AG08395 (cell line): ENCODE results near the gene TTC16.
A peak's percentile ranks its signal among the peaks of the same experiment; 100 is the strongest.

Source experiments
- DNase-seq: peaks from one replicate; pipeline ENCODE4 v3.0.0; 2012; ENCODE audit warnings: mixed read lengths, low spot score

TTC16 gene, protein sequence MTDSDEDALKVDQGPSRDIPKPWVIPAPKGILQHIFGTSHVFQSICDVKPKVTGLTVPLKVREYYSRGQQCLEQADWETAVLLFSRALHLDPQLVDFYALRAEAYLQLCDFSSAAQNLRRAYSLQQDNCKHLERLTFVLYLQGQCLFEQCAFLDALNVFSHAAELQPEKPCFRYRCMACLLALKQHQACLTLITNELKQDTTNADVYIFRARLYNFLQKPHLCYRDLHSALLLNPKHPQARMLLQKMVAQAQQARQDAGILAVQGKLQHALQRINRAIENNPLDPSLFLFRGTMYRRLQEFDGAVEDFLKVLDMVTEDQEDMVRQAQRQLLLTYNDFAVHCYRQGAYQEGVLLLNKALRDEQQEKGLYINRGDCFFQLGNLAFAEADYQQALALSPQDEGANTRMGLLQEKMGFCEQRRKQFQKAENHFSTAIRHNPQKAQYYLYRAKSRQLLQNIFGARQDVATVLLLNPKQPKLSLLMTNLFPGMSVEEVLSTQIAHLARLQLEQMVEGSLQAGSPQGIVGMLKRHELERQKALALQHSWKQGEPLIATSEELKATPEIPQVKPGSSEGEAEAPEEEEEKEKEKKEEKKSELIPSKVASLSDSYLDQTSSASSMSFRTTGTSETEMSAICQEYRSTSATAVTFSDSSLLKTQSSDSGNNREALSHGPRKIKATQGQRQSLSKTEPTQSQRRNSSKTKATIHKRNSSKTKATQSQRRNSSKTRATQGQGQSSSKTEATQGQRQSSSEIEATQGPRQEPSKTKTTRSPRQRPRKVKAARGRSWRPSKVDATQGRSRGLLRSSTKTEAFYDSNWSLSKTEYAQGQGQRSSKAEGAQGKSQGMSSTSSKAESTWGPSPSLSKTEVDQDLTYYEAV

DNA sequence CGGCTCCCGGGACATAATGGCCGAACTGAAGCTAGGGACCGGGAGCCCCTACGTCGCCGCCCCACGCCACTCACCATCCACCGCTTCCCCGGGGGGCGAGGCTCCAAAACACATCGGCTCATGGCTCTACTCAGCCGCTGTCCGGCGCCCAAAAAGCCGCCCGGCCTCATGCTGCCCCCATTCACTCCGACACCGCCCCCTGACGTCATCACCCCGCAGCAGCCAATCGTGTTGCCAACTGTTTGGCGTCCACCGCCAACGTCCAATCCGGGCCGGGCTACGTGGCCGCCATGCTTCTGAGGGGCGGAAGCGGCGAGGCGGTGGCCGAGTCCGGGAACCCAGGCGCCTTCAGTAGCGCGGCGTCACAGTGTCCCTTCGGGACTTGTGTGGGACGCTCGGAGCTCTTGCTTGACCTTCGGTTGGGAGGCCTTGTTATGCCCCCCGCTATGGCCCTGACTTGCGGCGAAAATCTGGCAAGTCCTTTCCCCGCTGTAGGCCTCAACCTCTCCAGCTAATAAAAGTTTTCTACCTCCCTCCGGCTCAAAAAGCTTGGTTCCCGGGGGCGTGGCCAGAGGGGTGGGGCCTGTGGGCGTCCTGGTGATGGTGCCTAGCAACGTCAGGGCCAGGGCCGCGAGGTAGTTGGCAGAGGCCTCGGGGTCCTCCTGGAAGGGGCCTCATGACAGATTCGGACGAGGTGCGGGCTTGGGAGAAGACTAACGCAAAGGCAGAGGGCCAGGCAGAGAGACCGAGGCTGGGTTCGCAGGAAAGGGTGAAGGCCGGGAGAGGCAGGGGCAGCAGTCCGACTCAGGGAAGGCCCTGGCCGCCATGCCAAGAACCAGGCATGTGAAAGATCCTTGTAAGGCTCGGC is at the start of gene TTC16, which contains the start of gene PTRH1:
Gene TTC16 (plus strand): TSS at position 610 of the 868 bp plus-strand sequence. CDS start 67 bp downstream, at position 677.
Gene PTRH1 (minus strand): TSS at position 194 of the 868 bp plus-strand sequence. CDS start 24 bp downstream, at position 170.
- DNase-seq: peak; percentile 99

DNA sequence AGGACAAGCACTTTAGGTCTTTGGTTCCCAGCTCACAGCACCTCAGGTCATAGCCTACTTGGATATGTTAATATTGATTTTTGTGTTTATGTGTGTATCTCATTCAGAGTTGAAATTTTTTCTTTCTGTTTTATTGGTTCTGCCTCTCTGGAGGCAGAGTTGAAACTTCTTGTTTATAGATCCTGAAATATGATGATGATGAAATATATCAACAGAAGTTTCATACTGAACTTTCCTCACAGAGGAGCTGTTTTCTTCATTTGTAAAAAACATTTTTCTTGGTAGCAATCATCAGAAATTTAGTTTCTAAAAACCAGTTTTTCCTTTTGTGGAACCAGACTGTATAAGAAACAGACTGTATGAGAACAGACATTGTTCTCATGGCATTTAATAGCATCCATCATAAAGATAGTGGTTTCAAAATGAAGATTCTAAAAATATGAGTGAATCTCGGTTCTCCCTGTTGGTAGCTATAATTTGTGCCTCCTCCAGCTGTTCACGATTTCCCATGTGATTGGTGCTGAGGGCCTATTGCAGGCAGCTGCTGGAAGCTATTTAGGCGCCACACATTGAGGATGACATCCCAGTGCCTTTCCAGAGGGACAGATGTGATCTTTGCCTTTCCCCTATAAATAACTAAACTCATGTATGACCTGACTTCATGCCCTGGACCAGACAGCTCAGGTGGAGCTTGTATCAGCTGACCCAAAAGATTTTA is 48.6 kb upstream of the TTC16 start:
- no peak for DNase-seq

DNA sequence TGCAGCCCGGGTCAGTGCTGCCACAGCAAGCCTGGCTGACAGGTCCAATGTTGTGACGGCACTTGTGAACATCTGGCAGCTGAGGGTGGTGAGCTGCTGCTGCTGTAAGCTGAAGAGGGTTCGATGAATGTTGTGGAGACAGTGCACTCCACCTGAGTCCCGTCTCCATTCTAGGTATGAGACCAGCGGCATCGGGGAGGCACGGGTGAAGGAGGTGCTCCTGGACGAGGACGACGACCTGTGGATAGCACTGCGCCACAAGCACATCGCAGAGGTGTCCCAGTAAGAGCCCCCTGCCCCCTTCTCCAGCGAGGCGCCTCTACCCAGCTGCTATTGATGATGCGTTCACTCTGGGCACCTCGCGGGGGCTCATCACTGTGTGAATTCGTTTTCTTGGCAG is 48.0 kb upstream of the TTC16 start:
- DNase-seq: no peak

DNA sequence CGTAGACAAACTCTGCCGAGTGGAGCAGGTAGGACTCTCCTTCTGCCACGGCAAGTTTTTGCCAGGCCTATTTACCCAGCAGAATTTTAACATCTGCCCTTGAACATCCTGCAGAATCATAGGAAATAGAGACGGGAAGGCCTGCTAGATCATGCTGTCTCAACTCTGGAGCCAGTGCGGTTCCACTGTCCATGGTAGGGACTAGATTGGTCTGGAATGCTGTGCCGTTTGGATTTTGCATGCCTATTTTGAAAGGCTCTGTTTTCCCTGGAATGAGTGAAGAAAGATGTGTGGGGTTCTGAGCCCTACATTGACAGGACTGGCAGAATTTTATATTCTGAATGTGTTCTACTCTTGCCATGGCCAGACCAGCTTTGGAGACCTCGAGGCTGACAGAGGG is 42.6 kb upstream of the TTC16 start:
- DNase-seq: no peak

DNA sequence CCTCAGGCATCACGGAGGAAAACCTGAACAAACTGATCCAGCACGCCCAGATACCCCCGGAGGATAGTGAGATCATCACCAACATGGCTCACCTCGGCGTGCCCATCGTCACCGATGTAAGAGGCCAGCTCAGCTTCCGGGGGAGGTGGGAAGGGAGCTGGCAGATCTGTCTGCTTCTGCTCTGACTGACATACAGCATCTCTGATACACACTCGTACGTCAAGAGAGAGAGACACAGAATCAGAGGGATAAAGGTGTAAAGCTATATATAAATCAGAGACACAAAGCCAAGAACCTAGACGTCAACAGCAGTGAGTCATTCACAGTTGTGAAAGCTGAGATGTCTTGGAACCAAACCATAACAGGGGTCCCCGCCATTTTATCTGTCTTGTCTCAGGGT is 39.2 kb upstream of the TTC16 start:
- no peak for DNase-seq

DNA sequence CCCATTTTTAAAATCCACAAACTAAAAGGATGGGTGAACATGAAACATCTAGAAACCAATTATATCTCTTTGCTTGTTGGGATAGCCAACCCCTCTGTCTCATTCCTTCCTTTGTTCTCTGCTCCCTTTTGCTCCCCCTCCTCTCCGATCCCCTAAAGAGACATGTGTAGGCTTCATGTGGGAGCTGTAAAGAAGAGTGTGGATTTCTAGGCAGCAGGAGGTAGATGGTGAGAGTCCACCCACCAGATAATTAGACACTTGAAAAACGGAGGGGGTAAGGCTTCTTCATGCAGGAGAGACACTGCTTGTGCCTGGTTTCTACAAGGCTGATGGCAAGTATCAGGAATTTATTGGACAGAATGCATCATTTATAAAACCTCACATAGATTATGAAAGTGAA is 36.4 kb upstream of the TTC16 start:
- no peak for DNase-seq

DNA sequence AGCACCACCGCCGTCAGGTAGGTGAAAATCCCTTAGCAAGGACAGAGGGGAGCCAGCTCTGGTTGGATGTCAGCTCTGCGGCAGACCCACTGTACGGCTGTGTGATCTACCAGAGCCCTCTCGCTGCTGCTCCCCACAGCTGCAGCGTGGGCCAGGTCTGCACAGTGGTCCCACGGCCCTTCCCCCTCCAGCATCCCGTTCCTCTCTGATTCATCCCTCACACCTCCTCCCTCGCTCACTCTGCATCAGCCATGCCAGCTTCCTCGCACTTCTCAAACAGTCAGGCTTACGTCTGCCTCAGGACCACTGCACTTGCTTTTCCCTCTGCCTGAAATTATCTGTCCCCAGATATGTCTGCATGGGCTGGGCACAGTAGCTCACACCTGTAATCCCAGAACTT is 35.7 kb upstream of the TTC16 start:
- DNase-seq: no peak

DNA sequence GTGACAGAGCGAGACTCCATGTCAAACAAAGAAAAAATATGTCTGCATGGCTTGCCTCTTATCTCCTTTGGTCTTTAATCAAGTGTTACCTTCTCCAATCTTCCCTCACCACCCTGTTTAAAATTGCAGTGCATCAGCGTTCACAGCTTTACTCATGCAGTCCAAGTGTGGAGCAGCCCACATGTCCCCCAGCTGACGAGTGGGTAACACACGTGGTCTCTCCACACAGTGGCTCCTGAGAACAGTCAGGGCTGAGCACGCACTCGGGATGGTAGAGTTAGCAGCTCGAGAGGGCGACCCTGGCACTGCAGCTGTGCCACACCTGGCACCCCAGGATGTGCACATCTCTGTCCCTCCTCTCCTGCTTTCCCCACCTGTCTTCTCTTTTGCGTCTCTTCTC is 35.0 kb upstream of the TTC16 start:
- no peak for DNase-seq

DNA sequence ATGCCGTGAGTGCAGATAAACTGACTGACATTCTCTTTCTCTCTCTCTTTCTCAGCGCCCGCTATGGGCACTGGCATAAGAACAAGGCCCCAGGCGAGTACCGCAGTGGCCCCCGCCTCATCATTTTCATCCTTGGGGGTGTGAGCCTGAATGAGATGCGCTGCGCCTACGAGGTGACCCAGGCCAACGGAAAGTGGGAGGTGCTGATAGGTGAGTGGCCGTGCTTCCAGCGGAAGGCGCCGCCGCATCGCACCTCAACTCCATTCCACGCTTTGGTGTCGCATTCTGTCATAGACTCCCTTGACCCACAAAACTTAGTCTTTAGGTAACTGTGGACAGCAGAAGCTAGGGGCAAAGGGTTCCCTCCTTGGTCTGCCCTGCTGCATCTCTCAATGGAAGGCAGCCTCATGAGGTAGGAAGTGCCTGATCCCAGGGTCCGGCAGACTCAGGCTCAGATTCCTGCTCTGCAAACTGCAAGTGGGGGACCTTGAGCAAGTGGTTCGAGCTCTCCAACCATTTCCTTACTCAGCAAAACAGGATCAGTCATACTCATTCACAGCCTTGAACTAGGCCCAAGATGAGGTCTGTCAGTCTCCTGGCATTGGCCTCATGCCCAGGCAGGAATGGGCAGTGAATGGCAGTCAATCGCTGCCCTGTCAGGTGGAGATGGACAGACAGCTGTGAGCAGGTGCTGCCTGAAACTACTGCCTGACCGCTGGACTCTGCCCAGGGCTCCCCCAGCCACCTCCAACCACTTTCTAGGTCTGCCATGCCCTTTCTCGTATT is 33.3 kb upstream of the TTC16 start:
- DNase-seq: no peak

DNA sequence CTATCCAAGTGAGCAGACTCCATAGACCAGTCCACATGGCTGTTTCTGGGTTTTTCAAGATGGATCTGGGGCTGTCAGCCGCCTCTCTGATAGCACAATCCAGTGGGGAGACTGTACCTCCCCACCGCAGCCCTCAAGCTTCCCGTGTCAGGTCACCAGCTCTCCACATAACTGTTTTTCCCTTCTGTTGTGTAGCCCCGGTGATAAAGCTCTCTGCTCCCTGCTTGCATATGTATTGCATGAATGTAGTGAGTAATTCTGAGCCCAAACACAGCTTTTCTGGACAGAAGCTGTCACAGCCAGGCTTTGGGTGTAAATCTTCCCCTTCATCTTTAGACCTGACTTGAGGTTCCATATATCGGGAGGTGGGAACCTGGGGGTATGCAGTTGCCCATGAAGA is 32.2 kb upstream of the TTC16 start:
- peak; percentile 74 for DNase-seq

DNA sequence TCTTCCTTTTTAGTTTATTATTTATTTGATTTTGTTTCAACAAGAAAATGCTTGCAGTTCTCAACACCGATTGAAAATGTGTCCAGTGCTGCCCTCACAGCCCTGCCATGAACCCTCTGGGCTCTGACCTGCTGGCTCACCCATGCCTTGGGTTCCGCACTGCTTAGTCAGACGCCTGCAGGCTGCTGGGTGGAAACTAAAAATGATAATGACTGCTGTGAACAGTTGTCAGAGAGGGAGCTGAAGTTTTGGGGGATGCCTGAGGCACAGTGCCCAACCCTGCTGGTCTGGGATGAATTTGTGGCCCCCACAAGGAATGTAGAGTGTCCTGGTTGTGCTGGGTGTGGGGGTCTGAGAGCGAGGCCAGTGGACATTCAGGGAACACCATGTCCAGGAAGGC is 31.3 kb upstream of the TTC16 start:
- peak; percentile 82 for DNase-seq

DNA sequence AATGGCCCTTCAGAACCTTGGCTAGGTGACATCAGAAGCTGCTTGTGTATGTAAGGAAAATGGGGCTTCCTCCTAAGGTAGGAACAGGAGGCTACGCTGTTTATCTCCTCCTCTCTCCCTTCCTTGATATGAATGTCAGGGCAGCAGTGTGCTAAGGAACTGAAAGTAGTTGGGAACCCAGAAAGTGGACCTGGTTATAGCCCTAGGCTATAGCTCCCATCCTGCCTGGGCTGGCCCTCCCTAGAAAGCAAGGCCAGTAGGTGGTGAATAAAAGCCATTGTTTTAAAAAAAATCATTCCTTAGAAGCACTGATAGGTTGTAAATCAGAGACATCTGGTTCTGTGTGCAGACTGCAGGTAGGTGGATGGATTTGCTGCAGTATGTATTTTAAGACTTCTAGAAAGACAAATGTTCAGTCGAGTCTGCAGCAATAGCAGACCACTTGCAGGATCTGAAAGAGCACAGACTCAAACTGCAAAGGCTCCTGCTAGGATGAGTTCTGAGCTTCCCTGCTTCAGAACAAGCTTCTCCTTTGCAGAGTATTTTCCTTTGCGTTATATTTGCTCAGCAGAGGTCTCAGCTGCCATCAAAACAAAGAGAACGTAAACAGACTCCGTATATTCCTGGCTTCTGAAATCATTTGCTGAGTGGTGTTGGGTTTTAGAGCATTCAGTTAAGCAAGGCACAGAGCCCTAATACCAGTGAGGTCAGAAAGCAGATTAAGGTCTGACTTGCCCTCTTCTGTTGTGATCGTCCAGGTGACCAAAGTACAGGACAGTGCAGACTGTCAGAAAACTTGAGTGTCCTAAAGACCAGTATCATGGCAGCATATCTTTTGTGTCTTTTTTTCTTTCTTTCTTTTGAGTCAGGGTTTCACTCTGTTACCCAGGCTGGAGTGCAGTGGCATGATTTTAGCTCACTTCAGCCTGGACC is 29.2 kb upstream of the TTC16 start:
- no peak for DNase-seq

DNA sequence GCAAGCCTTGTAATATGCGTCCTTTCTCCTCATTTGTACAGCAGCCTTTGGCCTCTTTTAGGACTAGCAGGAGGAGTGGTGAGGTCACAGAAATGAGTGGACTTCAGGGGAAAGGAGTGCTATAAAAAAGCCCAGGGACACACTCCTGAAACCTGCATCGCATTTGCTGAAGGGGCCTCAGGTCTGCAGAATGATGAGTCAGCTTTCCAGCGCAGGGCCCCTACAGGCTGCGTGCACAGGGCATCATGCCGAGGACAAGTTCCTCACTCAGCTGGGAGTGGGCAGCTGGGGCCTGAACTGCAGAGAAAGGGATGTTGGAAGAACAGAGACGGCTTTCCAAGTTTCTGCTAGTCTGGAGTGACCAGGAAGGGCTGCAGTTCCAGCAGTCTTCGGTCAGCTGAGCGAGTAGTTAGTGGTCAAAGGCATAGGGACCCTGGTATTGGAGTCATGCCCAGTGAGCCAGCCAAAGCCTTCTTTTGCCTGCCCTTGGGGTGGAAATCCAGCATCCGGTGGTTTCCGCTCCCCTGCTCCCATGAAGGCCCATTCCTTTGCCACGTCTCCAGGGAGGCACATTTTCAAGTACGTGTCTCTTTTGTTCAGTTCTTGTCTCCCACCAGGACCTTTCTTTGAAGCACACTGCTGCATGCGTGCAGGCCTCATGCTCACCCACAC is 26.4 kb upstream of the TTC16 start:
- no peak for DNase-seq

DNA sequence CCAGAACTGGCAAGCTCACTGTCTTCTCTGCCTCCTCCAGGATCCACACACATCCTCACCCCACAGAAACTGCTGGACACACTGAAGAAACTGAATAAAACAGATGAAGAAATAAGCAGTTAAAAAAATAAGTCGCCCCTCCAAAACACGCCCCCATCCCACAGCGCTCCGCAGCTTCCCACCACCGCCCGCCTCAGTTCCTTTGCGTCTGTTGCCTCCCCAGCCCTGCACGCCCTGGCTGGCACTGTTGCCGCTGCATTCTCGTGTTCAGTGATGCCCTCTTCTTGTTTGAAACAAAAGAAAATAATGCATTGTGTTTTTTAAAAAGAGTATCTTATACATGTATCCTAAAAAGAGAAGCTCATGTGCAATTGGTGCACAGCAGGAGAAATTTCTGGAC is 25.1 kb upstream of the TTC16 start:
- no peak for DNase-seq

DNA sequence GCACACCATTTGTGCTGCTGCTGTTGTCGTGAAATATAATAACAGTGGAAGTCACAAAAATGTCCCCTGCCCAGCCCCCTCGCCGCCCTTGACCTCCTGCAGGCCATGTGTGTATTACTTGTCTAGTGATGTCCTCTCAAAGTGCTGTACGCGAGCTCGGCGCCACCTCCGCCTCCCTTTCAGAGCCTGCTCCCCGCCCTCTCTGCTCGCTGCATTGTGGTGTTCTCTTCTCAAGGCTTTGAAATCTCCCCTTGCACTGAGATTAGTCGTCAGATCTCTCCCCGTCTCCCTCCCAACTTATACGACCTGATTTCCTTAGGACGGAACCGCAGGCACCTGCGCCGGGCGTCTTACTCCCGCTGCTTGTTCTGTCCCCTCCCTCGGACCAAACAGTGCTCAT is 23.8 kb upstream of the TTC16 start:
- no peak for DNase-seq

DNA sequence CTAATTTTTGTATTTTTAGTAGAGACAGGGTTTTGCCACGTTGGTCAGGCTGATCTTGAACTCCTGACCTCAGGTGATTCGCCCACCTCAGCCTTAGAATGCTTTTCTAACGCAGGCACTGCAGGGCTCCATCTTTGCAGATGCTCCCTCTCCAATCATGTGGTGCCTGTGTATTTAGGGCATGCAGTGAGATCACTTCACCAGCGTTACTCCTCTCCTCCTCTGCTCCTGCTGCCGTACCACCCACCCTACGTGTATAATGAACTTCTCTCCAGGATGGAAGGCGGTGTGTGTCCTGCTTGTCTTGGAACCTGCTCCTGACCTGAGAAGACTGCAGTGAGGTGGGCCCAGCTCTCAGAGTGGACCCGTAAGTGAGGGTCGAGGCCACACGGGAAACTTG is 22.7 kb upstream of the TTC16 start:
- DNase-seq: no peak

DNA sequence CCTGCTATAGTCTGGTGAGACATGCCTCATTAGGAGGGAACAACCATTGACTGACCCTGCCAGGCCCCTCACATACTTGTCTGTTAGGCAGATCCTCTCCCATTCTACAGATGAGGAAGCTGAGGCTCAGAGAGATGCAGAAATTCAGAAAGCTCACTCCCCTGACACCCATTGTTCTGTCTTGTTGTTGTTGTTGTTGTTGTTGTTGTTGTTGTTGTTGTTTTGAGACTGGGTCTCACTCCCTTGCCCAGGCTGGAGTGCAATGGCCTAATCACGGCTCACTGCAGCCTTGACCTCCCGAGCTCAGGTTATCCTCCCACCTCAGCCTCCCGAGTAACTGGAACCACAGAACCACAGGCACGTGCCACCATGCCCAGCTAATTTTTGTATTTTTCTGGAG is 22.2 kb upstream of the TTC16 start:
- no peak for DNase-seq

DNA sequence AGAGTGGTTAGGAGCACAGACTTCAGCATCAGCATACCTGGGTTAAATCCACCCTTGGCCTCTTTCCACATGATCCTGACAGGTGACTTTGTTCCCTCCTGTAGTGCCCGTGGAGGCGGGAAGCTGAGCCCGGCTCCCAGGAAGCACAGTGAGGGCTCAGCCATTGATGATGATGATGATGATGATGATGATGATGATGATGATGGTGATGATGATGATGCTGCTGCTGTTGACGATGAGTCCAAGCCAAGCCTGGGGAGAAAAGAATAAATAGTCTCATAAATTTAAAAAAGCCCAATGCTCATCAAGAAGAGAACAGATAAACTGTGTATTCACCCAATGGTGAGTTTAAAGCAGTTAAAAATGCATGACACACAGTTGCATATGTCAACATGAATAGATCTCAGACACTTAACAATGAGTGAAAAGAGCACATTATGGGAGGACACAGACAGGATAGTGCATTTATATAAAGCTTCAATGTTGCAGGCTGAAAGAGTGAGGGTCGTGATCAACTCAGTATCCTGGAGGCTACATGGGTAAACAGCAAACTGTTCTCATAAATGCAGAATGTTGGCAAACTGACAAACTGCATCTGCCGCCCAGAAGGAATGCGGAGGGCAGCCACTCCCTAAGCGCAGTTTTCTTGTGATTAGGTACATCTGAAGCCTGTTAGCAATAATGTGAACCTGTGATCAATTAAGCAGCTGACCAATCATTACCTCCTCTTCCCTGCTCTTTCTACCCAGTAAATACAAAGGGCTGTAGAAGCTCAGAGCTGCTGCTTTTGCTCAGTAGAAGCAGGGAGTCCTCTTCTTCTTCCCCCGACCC is 20.8 kb upstream of the TTC16 start:
- DNase-seq: peak; percentile 34
